LNCAP (cell line): ENCODE measurements around the gene SAMD11.

Experiments used
- CTCF ChIP-seq: fragments of 450-650 bp; IDR thresholded peaks from 2 replicates; pipeline ENCODE4 v1.5.1; 2017; ENCODE audit warnings: mild to moderate bottlenecking

SAMD11 gene

GRCh38 chr1:967466-968343 is 44.0 kb downstream of the SAMD11 start:
- TF ChIP-seq CTCF = no peak

GRCh38 chr1:969260-969855 is 45.6 kb downstream of the SAMD11 start:
- TF ChIP-seq CTCF = no peak

GRCh38 chr1:970242-970972 is 46.7 kb downstream of the SAMD11 start:
- no peak for TF ChIP-seq CTCF

GRCh38 chr1:970973-971730 is 47.4 kb downstream of the SAMD11 start:
- no peak for TF ChIP-seq CTCF

- TF ChIP-seq CTCF = no peak
These were observed 48.2 kb downstream of the SAMD11 start for GRCh38 chr1:971751-972506.

- TF ChIP-seq CTCF = no peak
These were observed 49.2 kb downstream of the SAMD11 start for GRCh38 chr1:972726-973458.
